CMK (cell line): Measurements from ENCODE around the gene FBXL19.
"Not testable (repeated sequence)": the region's sequence is repeated elsewhere in the genome, so short reads cannot be mapped to it uniquely, and the experiment has no call there.

ENCODE experiments used
- DNase-seq: peaks from one replicate; pipeline ENCODE4 v3.0.0-alpha.2; 2010; ENCODE audit warnings: low read depth

Gene FBXL19

GRCh38 chr16:30922960-30923535 is 324 bp upstream of the FBXL19 start:
- DNase-seq: peak; percentile 100

DNA sequence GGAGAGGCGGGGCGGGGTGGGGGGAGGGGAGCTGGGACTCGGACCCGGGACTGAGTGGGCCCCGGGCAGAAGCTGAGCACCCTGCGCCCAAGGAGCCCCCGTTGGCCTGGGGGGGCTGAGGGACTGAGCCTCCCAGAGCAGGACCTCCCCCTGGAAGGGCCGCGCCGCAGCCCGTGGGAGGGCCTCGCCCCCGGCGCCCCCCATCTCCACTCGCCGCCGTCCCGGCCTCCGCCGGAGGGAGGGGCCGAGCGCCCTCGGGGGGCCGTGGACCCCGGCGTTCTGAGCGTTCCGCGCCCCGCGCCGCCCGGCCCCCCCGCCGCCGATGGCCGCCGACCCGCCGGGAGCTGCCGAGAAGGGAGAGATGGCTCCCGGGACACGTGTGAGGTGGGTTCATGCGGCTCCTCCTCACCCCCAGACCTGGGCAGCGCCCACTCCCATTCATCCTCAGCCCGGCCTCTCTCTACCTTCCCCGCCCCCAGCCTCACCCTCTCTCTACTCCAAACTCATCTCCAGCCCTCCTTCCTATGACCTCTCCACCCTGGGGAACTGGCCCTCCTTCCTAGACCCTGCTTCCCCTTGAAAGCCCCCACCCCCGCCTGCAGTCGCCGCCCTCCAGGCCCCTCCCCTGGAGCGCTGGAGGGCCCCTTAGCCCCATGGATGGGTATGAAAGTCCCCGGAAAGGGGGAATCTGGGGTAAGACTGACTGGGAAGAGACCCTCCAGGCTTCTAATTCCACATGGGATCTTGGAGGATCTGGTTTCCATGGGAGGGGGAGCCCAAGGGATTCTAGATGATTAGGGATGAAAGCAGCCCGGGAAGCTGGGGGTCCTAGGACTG is 922 bp downstream of the FBXL19 start:
- DNase-seq: peak; percentile 43

- DNase-seq: no peak
Measured at GRCh38 chr16:30924913-30925631, 1.7 kb downstream of the FBXL19 start.

- DNase-seq: no peak
Measured at GRCh38 chr16:30925632-30925987, 2.2 kb downstream of the FBXL19 start.

GRCh38 chr16:30925995-30926811 is 2.8 kb downstream of the FBXL19 start:
- DNase-seq: no peak

DNA sequence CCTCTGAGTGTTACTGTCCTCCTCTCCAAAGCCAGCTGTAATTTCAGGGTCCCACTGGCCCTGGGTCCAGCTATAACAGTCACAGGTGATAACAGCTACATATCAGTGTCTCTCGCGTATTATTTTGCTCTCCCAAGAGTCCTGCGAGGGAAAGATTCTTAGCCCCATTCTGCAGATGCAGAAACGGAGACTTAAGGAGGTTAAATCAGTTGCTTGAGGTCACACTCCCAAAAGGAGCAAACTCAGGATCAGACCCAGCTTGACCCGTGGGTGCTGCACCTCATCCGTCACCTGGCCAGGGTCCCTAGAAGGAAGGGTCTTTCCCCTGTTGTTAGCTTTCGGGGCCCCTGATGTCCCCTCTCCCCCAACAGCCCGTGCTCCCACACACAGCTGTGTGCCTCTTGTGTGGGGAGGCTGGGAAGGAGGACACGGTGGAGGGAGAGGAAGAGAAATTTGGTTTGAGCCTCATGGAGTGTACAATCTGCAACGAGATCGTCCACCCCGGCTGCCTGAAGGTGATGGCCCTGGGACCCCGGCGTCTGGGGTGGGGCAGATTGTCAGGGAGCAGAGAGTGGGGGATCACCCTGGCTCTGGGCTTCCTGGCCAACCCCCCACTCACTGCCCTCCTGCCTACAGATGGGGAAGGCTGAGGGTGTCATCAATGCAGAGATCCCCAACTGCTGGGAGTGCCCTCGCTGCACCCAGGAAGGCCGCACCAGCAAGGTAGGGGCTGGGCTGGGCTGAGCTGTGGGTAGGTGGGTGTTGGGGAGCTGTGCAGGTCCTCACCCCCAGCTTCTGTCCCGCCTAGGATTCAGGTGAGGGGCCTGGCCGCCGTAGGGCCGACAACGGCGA is 3.8 kb downstream of the FBXL19 start:
- DNase-seq: no peak

GRCh38 chr16:30927789-30928378 is 4.5 kb downstream of the FBXL19 start:
- DNase-seq: no peak

DNA sequence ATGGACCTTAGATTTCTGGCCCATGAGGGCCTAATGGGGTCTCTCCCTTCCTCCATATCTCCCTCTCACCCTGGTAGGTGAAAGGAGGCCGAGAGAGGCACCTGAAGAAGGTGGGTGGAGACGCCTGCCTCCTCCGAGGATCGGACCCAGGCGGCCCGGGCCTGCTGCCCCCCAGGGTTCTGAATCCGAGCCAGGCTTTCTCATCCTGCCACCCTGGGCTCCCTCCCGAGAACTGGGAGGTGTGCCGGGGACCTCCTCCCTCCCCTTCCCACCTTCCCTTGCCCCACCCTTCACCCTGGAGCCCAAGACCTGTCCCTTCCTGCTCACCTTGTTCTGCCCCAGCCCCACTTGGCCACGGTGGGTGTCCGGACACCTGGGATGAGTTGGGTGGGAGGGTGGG is 5.0 kb downstream of the FBXL19 start:
- DNase-seq: no peak

DNA sequence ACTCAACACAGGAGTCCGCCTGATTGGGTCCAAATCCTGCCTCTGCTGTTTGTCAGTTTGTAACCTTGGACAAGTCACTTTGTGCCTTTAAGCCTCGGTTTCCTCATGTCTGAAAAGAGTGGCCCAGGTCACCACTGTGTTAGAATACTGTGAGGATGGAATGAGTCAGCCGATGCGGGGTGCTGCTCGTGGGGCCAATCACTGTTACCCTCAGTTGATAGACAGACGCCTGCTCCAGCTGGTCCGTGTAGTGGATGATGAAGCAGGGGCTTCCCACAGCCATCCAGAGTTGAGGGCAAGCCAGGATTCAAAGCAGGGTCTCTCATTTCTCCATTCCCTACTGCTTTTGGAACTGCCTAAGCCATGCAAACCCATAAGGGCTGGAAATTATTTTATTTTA is 5.8 kb downstream of the FBXL19 start:
- DNase-seq: no peak

GRCh38 chr16:30930160-30930571 is 6.8 kb downstream of the FBXL19 start:
- no peak for DNase-seq

DNA sequence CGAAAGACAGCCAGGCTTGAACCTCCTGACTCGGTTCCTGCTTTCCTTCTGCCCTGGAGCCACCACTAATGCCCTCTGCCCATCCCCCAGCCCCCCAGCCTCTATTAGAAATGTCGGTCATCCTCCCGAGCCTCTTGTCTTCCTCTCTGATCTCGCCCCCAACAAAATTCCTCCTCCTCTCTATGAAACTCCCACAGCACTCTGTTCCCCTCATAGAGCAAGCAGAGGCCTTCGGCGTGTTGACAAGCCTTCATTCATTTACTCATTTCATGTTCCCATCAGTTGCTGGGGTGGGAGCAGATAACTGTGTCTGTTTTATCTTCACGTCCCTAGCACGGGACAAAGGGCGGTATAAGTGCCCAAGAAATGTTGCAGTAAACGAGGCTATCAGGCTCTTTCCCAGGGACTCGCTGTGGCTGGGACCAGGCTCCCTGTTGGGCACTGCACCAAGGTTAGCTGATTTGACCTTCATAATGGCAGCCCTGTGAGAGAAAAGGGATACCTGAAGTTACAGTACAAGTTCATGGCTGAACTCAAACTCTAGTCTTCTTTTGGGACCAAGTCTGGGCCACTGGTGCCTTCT is 7.8 kb downstream of the FBXL19 start:
- DNase-seq: no peak

DNA sequence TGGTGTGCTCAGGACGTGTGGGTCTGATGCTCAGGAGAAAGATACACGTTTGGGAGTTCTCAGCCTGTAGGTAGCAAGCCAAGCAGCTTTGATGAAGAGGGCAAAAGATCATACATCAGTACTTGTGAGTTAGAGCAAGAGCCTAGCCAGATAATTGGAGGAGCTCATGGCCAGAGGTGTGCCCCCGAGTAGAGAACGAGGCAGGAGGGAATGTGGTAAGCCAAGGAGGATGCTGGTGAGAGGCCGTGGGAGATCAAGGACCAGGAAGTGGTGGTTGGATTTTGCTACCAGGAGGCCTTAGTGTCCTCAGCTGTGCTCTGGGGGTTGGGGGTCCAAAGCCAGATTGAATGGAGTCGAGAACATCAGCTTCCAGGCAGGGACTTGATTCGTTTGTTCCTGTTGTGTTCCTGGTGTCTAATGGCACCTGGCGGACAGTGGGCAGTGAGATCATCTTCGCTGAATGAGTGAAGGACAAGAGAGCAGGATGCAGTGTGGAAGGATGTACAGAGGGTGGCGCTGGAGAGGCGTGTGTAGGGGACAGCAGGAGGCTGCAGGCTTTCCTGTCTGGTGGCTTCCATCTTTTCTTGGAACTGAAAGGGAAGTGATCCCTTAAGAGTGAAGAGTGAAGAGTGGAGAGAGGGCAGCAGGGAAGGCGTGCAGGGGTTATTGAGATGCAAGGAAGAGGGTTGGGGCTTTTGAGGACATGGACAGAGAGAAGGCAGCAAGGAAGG is 11.6 kb downstream of the FBXL19 start:
- DNase-seq: no peak

DNA sequence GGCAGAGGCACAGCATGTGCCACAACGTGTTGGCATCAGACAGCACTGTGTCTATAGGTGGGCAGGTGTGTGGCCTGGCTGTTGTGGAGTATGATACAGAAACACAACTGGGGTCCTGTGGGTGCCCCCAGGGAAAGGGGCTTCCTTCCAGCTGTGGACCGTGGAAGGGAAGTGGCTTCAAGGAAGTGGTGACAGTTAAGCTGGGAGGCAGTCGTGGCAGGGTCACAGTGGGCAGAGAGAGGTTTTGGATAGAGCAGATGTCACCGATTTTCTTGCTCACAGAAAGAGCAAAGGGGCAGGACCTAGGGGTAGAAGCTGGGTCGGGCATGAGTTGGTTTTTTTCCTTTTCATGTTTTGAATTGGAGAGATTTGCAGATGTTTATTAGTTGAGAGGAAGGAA is 14.3 kb downstream of the FBXL19 start:
- no peak for DNase-seq

- DNase-seq: not testable (repeated sequence)
Measured at GRCh38 chr16:30939571-30939970, 16.2 kb downstream of the FBXL19 start.

DNA sequence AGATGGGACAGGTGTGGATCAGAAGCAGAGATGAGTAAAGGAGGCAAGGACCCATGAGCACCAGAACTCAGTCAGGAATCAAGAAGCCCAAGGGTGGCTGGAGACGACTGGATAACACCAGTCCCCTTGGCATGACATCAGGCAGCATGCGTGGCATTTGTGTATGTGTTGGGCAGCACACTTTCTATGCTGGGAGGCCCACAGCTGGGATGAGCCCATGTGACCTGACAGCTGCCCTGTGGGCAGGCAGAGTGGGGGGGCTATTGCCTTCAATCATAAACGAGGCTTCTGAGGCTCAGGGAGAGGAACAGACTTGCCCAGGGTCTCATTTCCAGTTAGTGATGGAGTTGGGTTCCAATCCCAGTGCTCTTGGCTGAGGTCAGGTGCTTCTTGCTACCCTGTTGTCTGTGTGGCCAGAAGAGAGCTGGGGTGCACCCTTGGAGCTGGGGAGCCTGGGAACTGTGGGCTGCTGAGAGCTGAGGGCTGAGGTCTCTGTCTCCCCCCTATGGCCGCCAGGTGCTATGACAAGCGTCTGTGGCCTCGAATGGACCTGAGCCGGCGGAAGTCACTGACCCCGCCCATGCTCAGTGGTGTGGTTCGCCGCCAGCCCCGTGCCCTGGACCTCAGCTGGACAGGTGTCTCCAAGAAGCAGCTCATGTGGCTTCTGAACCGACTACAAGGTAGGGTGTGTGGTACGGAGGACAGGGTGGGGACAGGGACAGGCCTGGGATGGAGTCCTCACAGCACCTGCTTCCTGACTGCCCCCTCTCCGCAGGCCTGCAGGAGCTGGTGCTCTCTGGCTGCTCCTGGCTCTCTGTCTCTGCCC is 18.4 kb downstream of the FBXL19 start:
- DNase-seq: no peak

DNA sequence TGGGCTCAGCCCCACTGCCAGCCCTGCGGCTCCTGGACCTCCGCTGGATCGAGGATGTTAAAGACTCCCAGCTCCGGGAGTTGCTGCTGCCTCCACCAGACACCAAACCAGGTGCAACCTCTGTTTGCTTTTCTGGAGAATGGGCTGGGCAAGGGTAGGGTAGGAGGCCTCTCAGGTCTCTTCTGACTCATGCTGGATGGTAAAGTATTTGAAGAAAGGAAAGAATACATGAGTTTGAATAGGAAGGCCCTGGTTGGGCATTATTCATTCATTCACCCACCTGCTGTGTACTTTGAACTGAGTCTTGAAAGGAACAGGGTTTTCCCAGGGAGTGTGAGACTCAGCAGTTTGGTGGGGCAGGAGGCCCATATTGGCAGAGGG is 19.0 kb downstream of the FBXL19 start:
- DNase-seq: no peak

DNA sequence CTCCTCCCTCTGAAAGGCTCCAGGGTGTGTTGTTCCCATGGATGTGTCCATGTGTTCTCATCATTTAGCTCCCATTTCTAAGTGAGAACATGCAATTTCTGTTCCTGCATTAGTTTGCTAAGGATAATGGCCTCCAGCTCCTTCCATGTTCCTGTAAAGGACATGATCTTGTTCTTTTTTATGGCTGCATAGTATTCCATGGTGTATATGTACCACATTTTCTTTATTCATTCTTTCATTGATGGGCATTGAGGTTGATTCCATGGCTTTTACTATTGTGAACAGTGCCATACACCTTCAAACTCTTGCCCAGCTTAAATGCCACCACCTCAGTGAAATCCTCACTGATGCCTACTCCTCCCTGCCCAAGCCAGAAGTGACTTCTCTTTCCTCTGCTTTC is 21.0 kb downstream of the FBXL19 start:
- no peak for DNase-seq

GRCh38 chr16:30946671-30947540 is 23.5 kb downstream of the FBXL19 start:
- DNase-seq: no peak
